Fibroblast of upper back skin (primary cell): ENCODE measurements around the gene IZUMO4.
"Not testable (repeated sequence)": the region's sequence is repeated elsewhere in the genome, so short reads cannot be mapped to it uniquely, and the experiment has no call there.

ENCODE experiments used
- DNase-seq: peaks from one replicate; pipeline ENCODE4 v3.0.0-alpha.2; 2013

The IZUMO4 gene

GRCh38 chr19:2110822-2111221 is 14.1 kb downstream of the IZUMO4 start:
- DNase-seq, result no peak

- no peak for DNase-seq
These were observed 14.7 kb downstream of the IZUMO4 start for GRCh38 chr19:2111425-2111824.

GRCh38 chr19:2111886-2112285 is 15.2 kb downstream of the IZUMO4 start:
- DNase-seq, result no peak

- no peak for DNase-seq
These were observed 16.0 kb downstream of the IZUMO4 start for GRCh38 chr19:2112516-2113320.

- DNase-seq, result peak; percentile 7
These were observed 16.9 kb downstream of the IZUMO4 start for GRCh38 chr19:2113439-2114211.

GRCh38 chr19:2114218-2114617 is 17.5 kb downstream of the IZUMO4 start:
- DNase-seq, result no peak

- no peak for DNase-seq
These were observed 18.1 kb downstream of the IZUMO4 start for GRCh38 chr19:2114821-2115220.

- DNase-seq, result no peak
These were observed 18.6 kb downstream of the IZUMO4 start for GRCh38 chr19:2115324-2115723.

GRCh38 chr19:2115911-2116426 is 19.3 kb downstream of the IZUMO4 start:
- no peak for DNase-seq

- no peak for DNase-seq
These were observed 19.8 kb downstream of the IZUMO4 start for GRCh38 chr19:2116507-2116906.

GRCh38 chr19:2117215-2117960 is 20.7 kb downstream of the IZUMO4 start:
- no peak for DNase-seq

- DNase-seq, result no peak
These were observed 21.7 kb downstream of the IZUMO4 start for GRCh38 chr19:2118438-2118837.

- DNase-seq, result no peak
These were observed 23.4 kb downstream of the IZUMO4 start for GRCh38 chr19:2119921-2120785.

GRCh38 chr19:2120821-2121220 is 24.1 kb downstream of the IZUMO4 start:
- no peak for DNase-seq

GRCh38 chr19:2121416-2122051 is 24.8 kb downstream of the IZUMO4 start:
- DNase-seq, result no peak

GRCh38 chr19:2122251-2122650 is 25.5 kb downstream of the IZUMO4 start:
- DNase-seq, result no peak

GRCh38 chr19:2122982-2123381 is 26.3 kb downstream of the IZUMO4 start:
- DNase-seq, result no peak

- no peak for DNase-seq
These were observed 27.1 kb downstream of the IZUMO4 start for GRCh38 chr19:2123682-2124387.

- no peak for DNase-seq
These were observed 30.3 kb downstream of the IZUMO4 start for GRCh38 chr19:2126879-2127518.

GRCh38 chr19:2127758-2128157 is 31.0 kb downstream of the IZUMO4 start:
- no peak for DNase-seq

GRCh38 chr19:2128252-2128651 is 31.5 kb downstream of the IZUMO4 start:
- DNase-seq, result not testable (repeated sequence)
